Jurkat, Clone E6-1 (cell line): Measurements from ENCODE around the gene CHM.
A peak's percentile ranks its signal among the peaks of the same experiment; 100 is the strongest.
"Not testable (repeated sequence)": the region's sequence is repeated elsewhere in the genome, so short reads cannot be mapped to it uniquely, and the experiment has no call there.

ENCODE experiments used
- DNase-seq: peaks from one replicate; pipeline ENCODE4 v3.0.0-alpha.2; 2011; ENCODE audit warnings: low read depth, low spot score
- H3K4me3 ChIP-seq: 2 replicates; pipeline ENCODE4 v1.5.1; 2011; ENCODE audit warnings: mild to moderate bottlenecking, low read length, control low read depth, moderate library complexity

Gene CHM

GRCh38 chrX:85927740-85928139 lies 119.6 kb downstream of the CHM start:
- H3K4me3 ChIP-seq = no peak overlapping the region
- DNase-seq = no peak

- H3K4me3 ChIP-seq = no peak overlapping the region
- no peak for DNase-seq
These were observed 124.5 kb downstream of the CHM start for GRCh38 chrX:85922821-85923220.

GRCh38 chrX:85916656-85917280 lies 130.6 kb downstream of the CHM start:
- H3K4me3 ChIP-seq, DNase-seq: not testable (repeated sequence)

- DNase-seq = no peak
- H3K4me3 ChIP-seq = no peak overlapping the region
These were observed 132.9 kb downstream of the CHM start for GRCh38 chrX:85914431-85914830.

- DNase-seq = no peak
- no peak overlapping the region for H3K4me3 ChIP-seq
These were observed 140.0 kb downstream of the CHM start for GRCh38 chrX:85907316-85907715.

GRCh38 chrX:85906399-85906798 lies 141.0 kb downstream of the CHM start:
- no peak for DNase-seq
- no peak overlapping the region for H3K4me3 ChIP-seq

GRCh38 chrX:85905851-85906250 lies 141.5 kb downstream of the CHM start:
- no peak for DNase-seq
- no peak overlapping the region for H3K4me3 ChIP-seq

GRCh38 chrX:85903692-85904471 lies 143.5 kb downstream of the CHM start:
- H3K4me3 ChIP-seq = no peak overlapping the region
- no peak for DNase-seq

- H3K4me3 ChIP-seq = no peak overlapping the region
- no peak for DNase-seq
These were observed 149.8 kb downstream of the CHM start for GRCh38 chrX:85897362-85898126.

GRCh38 chrX:85882601-85883000 lies 164.8 kb downstream of the CHM start:
- H3K4me3 ChIP-seq = no peak overlapping the region

GRCh38 chrX:85870585-85870984 lies 176.8 kb downstream of the CHM start:
- no peak overlapping the region for H3K4me3 ChIP-seq
- no peak for DNase-seq

More at GRCh38 chrX:85882601-85883000, 164.8 kb downstream of the CHM start:
- DNase-seq = no peak

- H3K4me3 ChIP-seq = no peak overlapping the region
- DNase-seq = no peak
These were observed 182.0 kb downstream of the CHM start for GRCh38 chrX:85865324-85865723.

GRCh38 chrX:85859426-85859825 lies 187.9 kb downstream of the CHM start:
- DNase-seq = no peak
- no peak overlapping the region for H3K4me3 ChIP-seq

- H3K4me3 ChIP-seq = no peak overlapping the region
- peak; percentile 1 for DNase-seq
These were observed 195.9 kb downstream of the CHM start for GRCh38 chrX:85851418-85851817.

GRCh38 chrX:85836868-85837267 lies 210.5 kb downstream of the CHM start:
- no peak for DNase-seq

GRCh38 chrX:85828771-85829170 lies 218.6 kb downstream of the CHM start:
- no peak for DNase-seq
- no peak overlapping the region for H3K4me3 ChIP-seq

More at GRCh38 chrX:85836868-85837267, 210.5 kb downstream of the CHM start:
- no peak overlapping the region for H3K4me3 ChIP-seq

- no peak overlapping the region for H3K4me3 ChIP-seq
- DNase-seq = no peak
These were observed 232.1 kb downstream of the CHM start for GRCh38 chrX:85815203-85815751.
